GM12878 (cell line): ENCODE data around the gene TNFSF9. TPM values are rescaled to one million over a fixed set of nuclear protein-coding genes. Genes with fewer than 3 reads are reported as not detected.

Experiments used
- IKZF2 ChIP-seq, 2 experiments: fragments of 450-650 bp; IDR thresholded peaks; 2 replicates each; pipeline ENCODE4 v1.6.1; 2017; ENCODE audit warnings: mild to moderate bottlenecking in 2 of 2, moderate library complexity in 2 of 2
- POLR2AphosphoS5 ChIP-seq: IDR thresholded peaks from 2 replicates; pipeline ENCODE4 v1.6.1; 2011; ENCODE audit warnings: mild to moderate bottlenecking, low read length, inconsistent platforms
- RAD51 ChIP-seq: fragments of 450-650 bp; IDR thresholded peaks from 2 replicates; pipeline ENCODE4 v1.6.1; 2016; ENCODE audit warnings: moderate library complexity, mild to moderate bottlenecking, inconsistent platforms
- SIX5 ChIP-seq: IDR thresholded peaks from 2 replicates; pipeline ENCODE4 v1.6.1; 2011; ENCODE audit warnings: mild to moderate bottlenecking, low read depth, low read length, moderate library complexity; ENCODE audit not compliant: severe bottlenecking
- SMC3 ChIP-seq: IDR thresholded peaks from 2 replicates; pipeline ENCODE4 v1.6.1; 2011; ENCODE audit warnings: low read length, improper control_type of control experiment, borderline replicate concordance
- STAT3 ChIP-seq: IDR thresholded peaks from 2 replicates; pipeline ENCODE4 v1.6.1; 2011; ENCODE audit warnings: low read depth, low read length, improper control_type of control experiment
- ZNF24 ChIP-seq: fragments of 450-650 bp; IDR thresholded peaks from 2 replicates; pipeline ENCODE4 v1.6.1; 2017; ENCODE audit warnings: antibody characterized with exemption, mild to moderate bottlenecking
- ZNF274 ChIP-seq: IDR thresholded peaks from one replicate; pipeline ENCODE4 v1.8.0; 2011; ENCODE audit not compliant: insufficient read length, insufficient read depth
- polyA plus RNA-seq, 11 experiments: library from polyadenylated mRNA; depleted of rRNA in 4 of 11; unstranded in 6 of 11; stranded (reverse) in 5 of 11; fragments of >200 nt; fragmentation: Nextera tagmentation in 4 of 11; fragmentation: Illumina TruSeq in 1 of 11; extraction: Ambion mirVana in 4 of 11; extraction: Trizol in 1 of 11; gene quantifications; 1 replicate in 1 of 11; 2 replicates in 10 of 11; pipeline versions ENCODE4 v1.2.1 to v1.2.3, GENCODE V29; 2011 to 2016; ENCODE audit warnings: inconsistent platforms in 2 of 11, missing spikeins in 2 of 11, low read depth in 1 of 11
- total RNA-seq, 4 experiments: library from RNA; depleted of rRNA in 3 of 4; stranded (reverse); fragments of >200 nt in 3 of 4; fragmentation: Illumina TruSeq in 1 of 4; extraction: Trizol in 1 of 4; gene quantifications; 2 replicates each; pipeline versions ENCODE4 v1.2.1 to v1.2.3, GENCODE V29; 2013 to 2021
- TF ChIP-seq, protein P1 (sequence below), 3 experiments: IDR thresholded peaks in 2 of 3; conservative IDR thresholded peaks in 1 of 3; 2 replicates each; pipeline ENCODE4 v1.5.1; 2011; ENCODE audit warnings: low read depth in 3 of 3, low read length in 3 of 3, mild to moderate bottlenecking in 3 of 3, control low read depth in 2 of 3, moderate library complexity in 2 of 3, inconsistent platforms in 1 of 3, mixed read lengths in 1 of 3; ENCODE audit not compliant: control insufficient read depth in 2 of 3, insufficient read depth in 1 of 3; ENCODE audit errors: extremely low read depth in 1 of 3
- TF ChIP-seq, protein P2 (sequence below): fragments of 450-650 bp; formaldehyde crosslinking; IDR thresholded peaks from 2 replicates; pipeline ENCODE4 v1.4.0; 2020; ENCODE audit warnings: mild to moderate bottlenecking, moderate library complexity
- TF ChIP-seq, protein P3 (sequence below): IDR thresholded peaks from 2 replicates; pipeline ENCODE4 v1.6.1; 2012; ENCODE audit warnings: low read depth, low read length, improper control_type of control experiment
- TF ChIP-seq, protein P4 (sequence below): fragments of 450-650 bp; IDR thresholded peaks from 2 replicates; pipeline ENCODE4 v1.6.1; 2017; ENCODE audit warnings: mild to moderate bottlenecking, moderate library complexity
- TF ChIP-seq, protein P5 (sequence below): fragments of 450-650 bp; IDR thresholded peaks from 2 replicates; pipeline ENCODE4 v1.6.1; 2016; ENCODE audit warnings: mild to moderate bottlenecking
- TF ChIP-seq, protein P6 (sequence below): fragments of 450-650 bp; IDR thresholded peaks from 2 replicates; pipeline ENCODE4 v1.6.1; 2016; ENCODE audit warnings: mild to moderate bottlenecking

TNFSF9 gene
- total and polyA plus RNA-seq, 10 of the 15 experiments (the other 5 are each of a cell fraction or from before 2014, with no cell fraction given), result 6.2 to 75.3 (median 22.1) TPM

DNA sequence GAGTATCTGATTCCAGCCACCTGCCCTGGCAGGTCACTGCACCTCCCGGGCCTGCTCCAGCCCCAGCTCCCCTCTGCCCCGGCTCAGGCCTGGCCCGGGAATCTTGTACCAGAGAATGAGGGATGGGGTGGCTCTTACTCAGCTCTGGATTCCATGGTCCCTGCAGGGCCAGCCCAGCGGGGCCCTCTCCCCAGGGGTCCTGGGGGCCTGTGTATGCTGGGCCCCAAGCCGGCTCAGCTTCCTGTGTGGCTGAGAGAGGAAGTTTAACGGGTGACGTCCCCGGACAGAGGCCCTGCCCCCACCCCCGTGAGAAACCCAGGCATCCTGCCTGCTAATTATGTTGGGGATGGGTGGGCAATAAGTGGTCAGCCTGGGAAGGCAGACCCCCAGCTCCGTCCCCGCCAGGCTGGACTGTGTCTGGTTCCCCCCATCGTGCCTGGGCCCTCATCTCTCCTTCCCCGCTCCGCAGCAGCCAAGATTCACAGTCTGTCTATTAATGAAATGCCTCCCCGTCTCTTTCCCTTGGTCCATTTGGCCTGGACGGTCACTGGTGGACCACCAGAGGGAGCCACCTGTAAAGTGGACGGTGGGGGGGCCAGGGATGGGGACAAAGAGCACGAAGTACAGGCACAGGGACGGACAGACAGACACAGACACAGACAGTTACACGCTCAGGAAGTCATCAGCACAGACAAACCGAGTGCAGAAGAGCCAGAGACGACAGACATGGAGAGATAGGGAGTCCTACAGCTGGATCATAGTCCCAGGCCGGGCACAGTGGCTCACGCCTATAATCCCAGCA lies 49.1 kb upstream of the TNFSF9 start, which contains the start of gene DENND1C (continued):
- TF ChIP-seq, protein P1, sequence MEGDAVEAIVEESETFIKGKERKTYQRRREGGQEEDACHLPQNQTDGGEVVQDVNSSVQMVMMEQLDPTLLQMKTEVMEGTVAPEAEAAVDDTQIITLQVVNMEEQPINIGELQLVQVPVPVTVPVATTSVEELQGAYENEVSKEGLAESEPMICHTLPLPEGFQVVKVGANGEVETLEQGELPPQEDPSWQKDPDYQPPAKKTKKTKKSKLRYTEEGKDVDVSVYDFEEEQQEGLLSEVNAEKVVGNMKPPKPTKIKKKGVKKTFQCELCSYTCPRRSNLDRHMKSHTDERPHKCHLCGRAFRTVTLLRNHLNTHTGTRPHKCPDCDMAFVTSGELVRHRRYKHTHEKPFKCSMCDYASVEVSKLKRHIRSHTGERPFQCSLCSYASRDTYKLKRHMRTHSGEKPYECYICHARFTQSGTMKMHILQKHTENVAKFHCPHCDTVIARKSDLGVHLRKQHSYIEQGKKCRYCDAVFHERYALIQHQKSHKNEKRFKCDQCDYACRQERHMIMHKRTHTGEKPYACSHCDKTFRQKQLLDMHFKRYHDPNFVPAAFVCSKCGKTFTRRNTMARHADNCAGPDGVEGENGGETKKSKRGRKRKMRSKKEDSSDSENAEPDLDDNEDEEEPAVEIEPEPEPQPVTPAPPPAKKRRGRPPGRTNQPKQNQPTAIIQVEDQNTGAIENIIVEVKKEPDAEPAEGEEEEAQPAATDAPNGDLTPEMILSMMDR (IDR thresholded peaks at IDR 0.05 in 2 of 3, conservative IDR thresholded peaks at IDR 0.05 in 1 of 3; ENCODE audit: control insufficient read depth in 2 of 3, extremely low read depth in 1 of 3, insufficient read depth in 1 of 3, low read depth in 3 of 3, low read length in 3 of 3), result peak; percentile 51 to 64 (median 61); a peak in 4 of 6 replicates
- TF ChIP-seq POLR2AphosphoS5 (peak; percentile 77), SIX5 (no peak), RAD51 (no peak), ZNF274 (no peak), SMC3 (peak; percentile 47; the same call in 1 of the 2 replicates), ZNF24 (no peak), STAT3 (no peak), IKZF2 (IDR thresholded peaks at IDR 0.05) (peak; percentile 21 to 50; a peak in 3 of 4 replicates)
- TF ChIP-seq, protein P2, sequence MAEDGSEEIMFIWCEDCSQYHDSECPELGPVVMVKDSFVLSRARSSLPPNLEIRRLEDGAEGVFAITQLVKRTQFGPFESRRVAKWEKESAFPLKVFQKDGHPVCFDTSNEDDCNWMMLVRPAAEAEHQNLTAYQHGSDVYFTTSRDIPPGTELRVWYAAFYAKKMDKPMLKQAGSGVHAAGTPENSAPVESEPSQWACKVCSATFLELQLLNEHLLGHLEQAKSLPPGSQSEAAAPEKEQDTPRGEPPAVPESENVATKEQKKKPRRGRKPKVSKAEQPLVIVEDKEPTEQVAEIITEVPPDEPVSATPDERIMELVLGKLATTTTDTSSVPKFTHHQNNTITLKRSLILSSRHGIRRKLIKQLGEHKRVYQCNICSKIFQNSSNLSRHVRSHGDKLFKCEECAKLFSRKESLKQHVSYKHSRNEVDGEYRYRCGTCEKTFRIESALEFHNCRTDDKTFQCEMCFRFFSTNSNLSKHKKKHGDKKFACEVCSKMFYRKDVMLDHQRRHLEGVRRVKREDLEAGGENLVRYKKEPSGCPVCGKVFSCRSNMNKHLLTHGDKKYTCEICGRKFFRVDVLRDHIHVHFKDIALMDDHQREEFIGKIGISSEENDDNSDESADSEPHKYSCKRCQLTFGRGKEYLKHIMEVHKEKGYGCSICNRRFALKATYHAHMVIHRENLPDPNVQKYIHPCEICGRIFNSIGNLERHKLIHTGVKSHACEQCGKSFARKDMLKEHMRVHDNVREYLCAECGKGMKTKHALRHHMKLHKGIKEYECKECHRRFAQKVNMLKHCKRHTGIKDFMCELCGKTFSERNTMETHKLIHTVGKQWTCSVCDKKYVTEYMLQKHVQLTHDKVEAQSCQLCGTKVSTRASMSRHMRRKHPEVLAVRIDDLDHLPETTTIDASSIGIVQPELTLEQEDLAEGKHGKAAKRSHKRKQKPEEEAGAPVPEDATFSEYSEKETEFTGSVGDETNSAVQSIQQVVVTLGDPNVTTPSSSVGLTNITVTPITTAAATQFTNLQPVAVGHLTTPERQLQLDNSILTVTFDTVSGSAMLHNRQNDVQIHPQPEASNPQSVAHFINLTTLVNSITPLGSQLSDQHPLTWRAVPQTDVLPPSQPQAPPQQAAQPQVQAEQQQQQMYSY (CRISPR knock-in tag), result no peak
- TF ChIP-seq, protein P3, sequence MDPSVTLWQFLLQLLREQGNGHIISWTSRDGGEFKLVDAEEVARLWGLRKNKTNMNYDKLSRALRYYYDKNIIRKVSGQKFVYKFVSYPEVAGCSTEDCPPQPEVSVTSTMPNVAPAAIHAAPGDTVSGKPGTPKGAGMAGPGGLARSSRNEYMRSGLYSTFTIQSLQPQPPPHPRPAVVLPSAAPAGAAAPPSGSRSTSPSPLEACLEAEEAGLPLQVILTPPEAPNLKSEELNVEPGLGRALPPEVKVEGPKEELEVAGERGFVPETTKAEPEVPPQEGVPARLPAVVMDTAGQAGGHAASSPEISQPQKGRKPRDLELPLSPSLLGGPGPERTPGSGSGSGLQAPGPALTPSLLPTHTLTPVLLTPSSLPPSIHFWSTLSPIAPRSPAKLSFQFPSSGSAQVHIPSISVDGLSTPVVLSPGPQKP, result no peak
- TF ChIP-seq, protein P4, sequence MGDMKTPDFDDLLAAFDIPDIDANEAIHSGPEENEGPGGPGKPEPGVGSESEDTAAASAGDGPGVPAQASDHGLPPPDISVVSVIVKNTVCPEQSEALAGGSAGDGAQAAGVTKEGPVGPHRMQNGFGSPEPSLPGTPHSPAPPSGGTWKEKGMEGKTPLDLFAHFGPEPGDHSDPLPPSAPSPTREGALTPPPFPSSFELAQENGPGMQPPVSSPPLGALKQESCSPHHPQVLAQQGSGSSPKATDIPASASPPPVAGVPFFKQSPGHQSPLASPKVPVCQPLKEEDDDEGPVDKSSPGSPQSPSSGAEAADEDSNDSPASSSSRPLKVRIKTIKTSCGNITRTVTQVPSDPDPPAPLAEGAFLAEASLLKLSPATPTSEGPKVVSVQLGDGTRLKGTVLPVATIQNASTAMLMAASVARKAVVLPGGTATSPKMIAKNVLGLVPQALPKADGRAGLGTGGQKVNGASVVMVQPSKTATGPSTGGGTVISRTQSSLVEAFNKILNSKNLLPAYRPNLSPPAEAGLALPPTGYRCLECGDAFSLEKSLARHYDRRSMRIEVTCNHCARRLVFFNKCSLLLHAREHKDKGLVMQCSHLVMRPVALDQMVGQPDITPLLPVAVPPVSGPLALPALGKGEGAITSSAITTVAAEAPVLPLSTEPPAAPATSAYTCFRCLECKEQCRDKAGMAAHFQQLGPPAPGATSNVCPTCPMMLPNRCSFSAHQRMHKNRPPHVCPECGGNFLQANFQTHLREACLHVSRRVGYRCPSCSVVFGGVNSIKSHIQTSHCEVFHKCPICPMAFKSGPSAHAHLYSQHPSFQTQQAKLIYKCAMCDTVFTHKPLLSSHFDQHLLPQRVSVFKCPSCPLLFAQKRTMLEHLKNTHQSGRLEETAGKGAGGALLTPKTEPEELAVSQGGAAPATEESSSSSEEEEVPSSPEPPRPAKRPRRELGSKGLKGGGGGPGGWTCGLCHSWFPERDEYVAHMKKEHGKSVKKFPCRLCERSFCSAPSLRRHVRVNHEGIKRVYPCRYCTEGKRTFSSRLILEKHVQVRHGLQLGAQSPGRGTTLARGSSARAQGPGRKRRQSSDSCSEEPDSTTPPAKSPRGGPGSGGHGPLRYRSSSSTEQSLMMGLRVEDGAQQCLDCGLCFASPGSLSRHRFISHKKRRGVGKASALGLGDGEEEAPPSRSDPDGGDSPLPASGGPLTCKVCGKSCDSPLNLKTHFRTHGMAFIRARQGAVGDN, result peak; percentile 66
- TF ChIP-seq, protein P5, sequence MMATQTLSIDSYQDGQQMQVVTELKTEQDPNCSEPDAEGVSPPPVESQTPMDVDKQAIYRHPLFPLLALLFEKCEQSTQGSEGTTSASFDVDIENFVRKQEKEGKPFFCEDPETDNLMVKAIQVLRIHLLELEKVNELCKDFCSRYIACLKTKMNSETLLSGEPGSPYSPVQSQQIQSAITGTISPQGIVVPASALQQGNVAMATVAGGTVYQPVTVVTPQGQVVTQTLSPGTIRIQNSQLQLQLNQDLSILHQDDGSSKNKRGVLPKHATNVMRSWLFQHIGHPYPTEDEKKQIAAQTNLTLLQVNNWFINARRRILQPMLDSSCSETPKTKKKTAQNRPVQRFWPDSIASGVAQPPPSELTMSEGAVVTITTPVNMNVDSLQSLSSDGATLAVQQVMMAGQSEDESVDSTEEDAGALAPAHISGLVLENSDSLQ, result 0 out of 2 replicates have a peak, but pooled peaks have one; percentile 7
- TF ChIP-seq, protein P6, sequence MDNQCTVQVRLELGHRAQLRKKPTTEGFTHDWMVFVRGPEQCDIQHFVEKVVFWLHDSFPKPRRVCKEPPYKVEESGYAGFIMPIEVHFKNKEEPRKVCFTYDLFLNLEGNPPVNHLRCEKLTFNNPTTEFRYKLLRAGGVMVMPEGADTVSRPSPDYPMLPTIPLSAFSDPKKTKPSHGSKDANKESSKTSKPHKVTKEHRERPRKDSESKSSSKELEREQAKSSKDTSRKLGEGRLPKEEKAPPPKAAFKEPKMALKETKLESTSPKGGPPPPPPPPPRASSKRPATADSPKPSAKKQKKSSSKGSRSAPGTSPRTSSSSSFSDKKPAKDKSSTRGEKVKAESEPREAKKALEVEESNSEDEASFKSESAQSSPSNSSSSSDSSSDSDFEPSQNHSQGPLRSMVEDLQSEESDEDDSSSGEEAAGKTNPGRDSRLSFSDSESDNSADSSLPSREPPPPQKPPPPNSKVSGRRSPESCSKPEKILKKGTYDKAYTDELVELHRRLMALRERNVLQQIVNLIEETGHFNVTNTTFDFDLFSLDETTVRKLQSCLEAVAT, result 0 out of 2 replicates have a peak, but pooled peaks have one; percentile 23
